ENCODE data around the gene HELZ2.

GRCh38 chr20:63542696-63543095 is 31.3 kb downstream of the HELZ2 start:
- TF ChIP-seq CTCF (IDR thresholded peaks at IDR 0.05; ENCODE audit: insufficient read depth, low read length) (no peak), GABPA (IDR thresholded peaks at IDR 0.05; ENCODE audit: low read depth) (no peak), POLR2AphosphoS5 (IDR thresholded peaks at IDR 0.05; ENCODE audit: low read depth) (no peak)
